Dermis blood vessel endothelial cell (primary cell): ENCODE data around the gene ZNFX1. TPM values are rescaled to one million over a fixed set of nuclear protein-coding genes. Genes with fewer than 3 reads are reported as not detected.
A peak's percentile ranks its signal among the peaks of the same experiment; 100 is the strongest.

Source experiments
- DNase-seq: peaks from one replicate; pipeline ENCODE4 v3.0.0; 2010
- total RNA-seq: library from RNA; depleted of rRNA; stranded (reverse); fragments of >200 nt; gene quantifications from 2 replicates; pipeline ENCODE4 v1.2.3, GENCODE V29; 2014

Gene ZNFX1
- total RNA-seq, 1 donor from 2014 or later: 47.0 TPM

DNA sequence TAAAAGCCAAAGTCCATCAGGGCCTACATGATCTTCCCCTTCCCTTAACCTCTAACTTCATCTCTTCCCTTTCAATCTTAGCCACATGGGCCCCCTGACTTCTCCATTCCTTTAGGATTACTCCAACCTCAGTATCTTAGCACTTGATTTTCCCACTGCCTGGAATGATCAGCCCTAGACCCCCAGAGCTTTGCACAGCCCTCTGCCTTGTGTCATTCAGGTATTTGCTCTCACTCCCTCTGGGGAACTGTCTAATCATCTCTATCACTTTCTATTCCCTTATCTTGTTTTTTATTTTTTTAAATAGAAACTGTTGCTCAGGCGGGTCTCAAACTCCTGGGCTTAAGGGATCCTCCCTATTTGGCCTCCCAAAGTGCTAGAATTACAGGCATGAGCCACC lies 13.3 kb upstream of the ZNFX1 start:
- DNase-seq: no peak

DNA sequence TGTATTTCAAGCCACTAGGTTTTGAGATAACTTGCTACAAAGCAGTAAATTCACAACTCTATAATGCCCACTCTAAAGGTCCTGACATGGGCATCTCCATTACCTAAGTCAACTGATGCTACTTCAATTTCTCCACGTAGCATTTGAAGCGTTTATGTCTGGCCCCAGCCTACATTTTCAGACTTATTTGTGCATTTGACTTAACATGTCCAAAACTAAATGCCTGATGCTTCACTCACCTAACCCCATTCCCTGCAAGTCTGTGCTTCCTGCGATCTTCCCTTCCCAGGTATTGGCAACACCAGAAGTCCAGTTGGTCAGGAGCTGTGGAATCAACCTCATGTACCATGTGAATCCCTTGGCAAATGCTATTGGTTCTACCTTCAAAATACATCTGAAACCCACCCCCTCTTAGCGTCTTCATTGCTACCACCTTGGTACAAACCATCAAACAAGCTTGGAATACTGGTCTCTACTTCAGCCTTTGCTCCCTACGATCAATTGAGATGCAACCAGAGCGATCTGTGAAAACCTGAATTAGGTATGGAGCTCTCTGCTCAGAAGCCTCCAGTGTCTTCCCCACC lies 12.8 kb upstream of the ZNFX1 start:
- DNase-seq: no peak

DNA sequence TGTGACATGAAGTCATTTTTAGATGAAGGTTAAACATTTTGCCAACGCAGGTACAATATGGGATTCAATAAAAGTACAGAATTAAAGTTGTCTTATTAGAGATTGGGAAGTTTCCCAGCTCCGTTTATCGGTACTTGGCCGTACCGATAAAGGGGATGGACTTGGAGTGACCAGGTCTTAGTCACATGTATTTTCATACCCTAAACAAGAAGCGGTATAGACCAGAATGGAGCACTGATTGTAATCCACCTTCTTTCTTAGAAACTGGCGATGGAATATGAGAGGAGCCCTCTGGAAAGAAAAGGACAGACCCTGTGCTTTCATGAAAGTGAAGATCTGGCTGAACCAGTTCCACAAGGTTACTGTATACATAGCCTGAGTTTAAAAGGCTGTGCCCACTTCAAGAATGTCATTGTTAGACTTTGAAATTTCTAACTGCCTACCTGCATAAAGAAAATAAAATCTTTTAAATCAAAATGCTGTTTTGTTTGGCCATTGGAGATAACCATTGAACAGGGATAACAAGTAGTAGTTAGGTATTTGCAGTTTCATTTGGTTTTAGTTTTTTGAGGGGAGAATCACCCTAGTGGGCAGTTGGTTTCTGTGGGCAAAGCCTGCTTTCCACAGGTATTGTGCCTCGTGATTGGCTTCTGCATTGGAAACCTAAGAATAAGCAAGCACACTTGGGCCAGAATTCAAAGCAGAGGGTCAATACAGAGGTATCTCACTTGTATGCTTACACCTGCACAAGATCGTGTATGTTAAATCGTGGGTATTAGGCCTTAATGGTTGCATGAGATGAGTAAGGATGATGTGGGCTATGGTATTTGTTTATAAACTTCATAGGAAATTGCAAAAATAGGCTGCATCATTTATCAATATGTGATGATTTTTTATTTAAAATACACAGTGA lies 11.2 kb upstream of the ZNFX1 start:
- no peak for DNase-seq

DNA sequence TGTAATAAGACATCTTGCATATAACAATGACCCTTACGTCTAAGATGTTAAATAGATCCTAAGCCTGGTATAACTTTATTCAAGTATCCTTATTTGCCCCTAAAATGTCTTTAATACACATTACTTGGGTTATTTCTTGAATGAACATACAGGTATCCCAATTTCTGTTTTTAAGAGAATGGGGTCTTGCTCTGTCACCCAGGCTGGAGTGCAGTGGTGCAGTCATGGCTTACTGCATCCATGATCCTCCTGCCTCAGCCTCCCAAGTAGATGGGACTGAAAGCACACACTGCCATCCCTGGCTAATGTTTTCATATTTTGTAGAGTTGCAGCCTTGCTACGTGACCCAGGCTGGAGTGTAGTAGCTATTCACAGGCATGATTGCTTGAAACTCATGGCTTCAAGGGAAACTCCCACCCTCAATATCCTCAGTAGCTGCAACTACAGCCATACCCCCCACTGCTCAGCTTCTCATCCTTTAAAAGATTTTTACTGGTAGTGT lies 10.4 kb upstream of the ZNFX1 start:
- DNase-seq: no peak

DNA sequence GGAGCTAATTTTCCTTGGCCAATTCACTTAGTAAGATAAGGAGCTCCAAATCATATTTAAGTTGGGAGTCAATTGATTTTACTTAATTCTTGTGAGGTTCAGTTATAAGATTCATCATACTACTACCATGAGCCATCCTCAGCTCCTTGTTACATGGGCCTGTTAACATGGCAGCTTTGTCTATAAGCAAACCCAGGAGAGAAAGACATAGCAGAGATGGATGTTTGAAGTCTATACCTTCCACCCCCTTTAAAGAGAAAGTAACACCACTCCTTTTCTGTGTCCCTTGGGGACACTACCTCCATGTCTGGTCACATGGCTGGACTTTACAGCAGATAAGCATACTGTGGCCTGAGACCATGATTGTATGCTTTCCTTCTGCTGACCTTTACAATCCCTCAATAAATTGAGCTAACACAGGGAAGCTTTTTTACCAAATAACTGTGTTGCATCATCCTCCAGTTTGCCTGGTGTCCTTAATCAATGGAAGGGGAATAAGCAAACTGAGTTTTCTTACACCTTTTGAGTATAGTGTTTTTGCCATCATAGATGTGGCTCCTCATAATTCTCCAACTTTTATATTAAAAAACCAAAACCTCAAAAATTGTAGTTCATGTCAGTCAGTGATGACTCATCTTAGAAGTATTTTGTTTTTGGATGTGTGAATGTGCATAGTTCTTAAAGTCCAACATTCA lies 9.8 kb upstream of the ZNFX1 start:
- DNase-seq: peak; percentile 57

DNA sequence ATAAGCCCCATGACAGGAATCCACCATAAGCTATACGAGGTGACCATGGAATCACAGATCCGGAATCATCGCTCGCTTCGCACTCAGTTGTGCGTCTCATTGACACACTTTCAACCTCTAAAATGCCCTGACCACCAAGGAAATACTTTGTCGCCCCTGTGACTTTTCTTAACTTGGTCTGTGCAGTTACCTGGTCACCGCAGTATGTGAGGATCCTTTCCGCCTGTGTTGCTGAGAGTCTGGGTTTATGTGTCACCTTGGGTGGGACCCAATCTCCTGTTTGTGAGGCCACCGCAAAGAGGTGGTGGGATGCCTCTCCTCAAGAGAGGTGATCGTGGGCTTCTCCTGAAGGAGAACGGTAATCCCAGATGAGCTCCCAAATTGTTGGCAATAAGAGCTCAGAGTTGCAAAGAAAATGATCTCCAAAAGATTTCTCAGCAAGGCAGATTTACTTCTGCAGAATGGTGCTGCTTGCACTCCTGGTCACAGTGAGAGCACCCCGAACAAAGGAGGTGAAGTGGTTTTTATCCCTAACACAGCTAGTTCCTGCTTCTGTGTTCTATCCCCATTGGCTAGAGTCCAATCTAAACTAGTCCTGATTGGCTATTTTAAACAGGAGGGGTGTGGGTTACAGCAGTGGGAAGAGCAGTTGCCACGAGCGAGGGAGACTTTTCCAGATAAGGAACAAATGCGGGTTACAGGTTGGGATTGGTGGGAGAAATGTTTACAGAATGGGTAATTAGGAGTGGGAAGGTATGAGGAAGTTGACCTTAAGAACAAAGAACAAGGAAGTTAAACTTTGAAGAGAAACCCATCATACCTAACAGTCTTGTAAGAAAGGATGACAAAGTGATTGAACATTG lies 9.1 kb upstream of the ZNFX1 start:
- DNase-seq: peak; percentile 45

DNA sequence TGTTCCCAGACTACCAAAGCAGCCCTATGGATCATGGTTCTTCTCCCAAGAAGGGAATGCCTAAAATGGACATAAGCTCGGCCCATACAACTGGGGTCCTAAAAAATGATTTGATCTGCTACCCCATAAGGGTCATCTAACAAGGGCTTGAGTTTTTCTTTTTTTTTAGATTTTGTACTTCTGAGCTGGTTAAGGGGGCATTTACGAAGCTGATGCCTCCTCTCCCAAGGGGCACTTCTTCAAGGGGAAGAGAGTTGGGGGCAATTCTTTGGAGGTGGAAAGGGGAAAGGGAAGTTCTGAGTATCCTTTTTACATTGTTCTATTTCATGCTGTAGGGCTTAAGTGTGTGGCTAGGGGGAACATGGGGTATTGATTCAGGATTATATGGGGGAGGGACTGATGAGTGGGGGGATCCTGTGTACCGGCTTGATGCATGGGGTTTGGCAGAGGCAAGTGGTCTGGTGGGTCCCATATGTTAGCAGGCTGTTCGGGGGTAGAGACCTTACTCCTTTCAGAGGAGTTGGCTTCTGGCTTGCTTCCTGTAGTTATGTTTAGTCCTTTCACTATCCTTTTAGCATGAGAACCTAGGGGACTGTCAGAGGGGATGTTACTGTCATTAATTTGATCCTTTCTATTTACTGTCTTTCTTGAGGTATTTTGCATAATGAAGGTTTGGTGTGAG lies 8.1 kb upstream of the ZNFX1 start:
- DNase-seq: no peak

DNA sequence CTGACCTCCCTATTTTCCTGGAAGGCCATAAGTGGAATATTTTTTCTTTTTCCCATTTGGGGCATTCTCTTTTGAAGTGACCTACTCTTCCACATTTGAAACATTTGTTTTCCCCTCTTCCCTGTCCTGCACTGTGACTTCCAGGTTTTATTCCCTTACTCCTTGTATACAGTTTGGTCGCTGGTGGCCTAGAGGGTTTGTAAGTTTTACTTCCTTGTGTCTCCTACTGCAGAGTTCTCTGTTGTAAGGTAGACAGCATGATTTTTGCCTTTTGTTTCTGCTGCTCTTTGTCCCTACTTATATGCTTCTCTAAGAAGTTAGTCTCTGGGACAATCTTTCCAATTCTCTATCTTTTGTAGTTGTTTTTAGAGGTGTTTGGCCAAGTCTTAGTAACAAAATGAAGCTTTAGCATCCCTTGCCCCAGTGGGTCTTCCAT lies 7.4 kb upstream of the ZNFX1 start:
- no peak for DNase-seq

DNA sequence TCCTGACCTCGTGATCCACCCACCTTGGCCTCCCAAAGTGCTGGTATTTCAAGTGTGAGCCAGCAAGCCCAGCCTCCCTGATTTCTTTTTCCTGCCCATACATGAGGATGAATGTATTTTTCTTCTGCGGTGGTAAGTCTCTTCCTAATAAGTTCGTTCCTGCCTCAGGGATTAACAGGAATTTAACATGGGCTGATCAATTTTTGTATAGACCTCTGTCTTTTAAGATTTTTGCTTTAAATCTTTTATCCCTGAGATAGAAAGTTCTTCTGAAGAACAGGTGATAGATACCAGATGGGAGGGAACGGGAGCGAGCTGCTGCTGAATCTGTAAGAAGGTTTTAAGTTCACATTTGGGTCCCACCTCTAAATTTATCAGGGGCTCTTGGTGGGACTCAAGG lies 7.0 kb upstream of the ZNFX1 start:
- no peak for DNase-seq

DNA sequence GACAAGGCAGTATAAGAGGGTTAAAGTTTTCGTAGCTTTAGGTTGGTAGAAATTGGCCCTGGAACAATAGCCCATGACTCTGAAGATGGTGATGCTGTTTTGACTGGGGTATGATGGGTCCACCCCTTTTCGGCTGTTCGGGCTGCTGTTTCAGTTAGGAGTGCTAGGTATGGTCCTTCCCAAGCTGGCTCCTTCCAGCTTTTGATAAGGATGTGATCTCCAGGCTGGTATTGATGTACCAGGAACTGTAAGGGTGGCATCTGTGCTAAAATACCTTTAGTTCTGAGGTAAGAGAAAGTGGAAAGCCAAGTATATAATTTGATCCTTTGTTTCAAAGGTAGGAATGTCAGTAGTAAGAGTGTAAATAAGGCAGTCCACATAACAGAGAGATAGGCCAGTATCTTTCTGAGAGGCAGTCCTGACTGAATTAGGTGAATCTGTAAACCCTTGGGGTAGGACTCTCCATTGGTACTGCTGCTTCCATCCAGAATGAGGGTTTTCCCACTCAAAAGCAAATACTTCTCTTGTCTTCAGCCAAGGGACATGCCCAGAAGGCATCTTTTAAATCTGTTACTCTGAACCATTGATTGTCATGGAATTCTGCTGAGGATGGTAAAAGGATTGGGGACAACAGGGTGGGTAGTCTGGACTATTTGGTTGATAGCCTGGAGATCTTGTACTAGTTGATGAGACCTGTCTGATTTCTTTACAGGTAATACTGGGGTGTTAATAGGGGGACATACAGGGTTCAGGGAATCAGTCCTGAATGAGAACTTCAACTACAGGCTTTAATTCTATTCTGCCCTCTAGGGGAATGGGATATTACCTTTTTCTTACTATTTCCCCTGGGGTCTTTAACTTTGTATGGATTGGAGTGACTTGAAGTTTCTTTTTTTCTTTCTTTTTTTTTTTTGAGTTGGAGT lies 6.1 kb upstream of the ZNFX1 start:
- DNase-seq: no peak

DNA sequence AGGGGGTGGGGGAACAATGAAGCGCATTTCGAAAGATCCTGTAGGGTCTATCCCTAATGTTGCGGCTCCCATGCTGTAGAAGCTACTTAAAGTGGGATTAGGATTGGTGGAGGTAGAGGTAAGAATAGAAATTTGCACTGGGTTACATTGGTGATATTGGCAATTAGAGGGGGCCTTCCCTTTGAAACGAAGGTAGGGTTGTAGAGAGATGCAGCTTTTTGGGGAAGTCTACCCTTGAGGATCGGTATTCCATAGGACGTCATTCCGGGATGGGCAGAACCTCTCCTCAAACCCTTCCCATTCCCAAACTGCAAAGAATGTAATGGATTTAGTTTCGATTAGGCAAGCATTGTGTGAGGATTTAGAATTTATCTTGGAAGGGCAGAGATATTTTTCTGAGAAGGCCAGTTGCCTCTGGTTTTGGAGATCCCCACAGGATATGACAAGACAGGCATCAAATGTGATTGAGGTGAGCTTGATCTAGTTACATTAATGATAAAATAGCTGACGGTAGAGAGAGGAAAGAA lies 5.4 kb upstream of the ZNFX1 start:
- no peak for DNase-seq

DNA sequence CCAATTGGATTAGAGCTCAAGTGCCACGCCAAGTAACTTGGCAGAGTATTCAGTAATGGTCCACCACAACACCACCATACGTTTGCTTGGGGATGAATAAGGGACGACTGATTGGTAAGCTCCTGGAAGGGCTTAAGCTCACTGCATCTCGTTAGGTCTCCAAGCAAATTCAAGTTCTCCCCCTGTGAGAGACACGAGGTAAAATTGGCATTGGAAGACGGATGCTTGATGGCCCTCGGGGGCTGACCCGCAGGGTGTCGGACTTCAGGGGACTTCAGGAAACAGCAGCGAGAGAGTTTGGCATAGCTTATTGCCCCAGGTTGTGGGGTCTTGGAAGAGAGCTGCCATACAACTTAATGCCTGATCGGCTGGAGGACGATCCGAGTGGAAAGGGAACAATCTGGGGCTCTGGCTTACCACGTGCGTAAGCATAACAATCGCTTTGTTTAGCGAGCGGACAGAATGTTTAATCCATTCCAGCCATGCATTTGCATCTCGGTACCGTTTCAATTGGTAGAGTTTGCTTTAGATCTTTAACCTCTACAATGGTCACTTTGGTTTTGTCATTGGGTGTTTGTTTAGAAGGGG lies 4.8 kb upstream of the ZNFX1 start:
- no peak for DNase-seq

DNA sequence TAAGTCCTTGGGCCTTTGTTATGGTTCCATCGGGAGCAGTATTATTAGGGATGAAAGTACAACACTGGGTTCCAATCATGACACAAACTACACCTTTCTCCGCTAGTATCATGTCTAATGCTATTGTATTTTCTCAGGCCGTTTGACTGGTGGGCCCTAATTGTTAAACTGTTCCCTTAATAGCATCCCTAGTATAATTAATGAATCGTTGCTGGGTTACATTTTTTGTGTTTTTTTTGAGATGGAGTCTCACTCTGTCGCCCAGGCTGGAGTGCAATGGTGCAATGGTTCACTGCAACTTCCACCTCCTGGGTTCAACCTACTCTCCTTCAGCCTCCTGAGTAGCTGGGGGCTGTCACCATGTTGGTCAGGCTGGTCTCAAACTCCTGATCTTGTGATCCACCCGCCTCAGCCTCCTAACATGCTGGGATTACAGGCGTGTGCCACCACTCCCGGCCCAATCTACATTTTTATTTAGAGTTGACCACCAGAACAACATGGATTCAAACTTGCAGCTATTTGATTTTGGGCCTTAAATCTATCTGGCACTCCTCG lies 4.1 kb upstream of the ZNFX1 start:
- DNase-seq: no peak

DNA sequence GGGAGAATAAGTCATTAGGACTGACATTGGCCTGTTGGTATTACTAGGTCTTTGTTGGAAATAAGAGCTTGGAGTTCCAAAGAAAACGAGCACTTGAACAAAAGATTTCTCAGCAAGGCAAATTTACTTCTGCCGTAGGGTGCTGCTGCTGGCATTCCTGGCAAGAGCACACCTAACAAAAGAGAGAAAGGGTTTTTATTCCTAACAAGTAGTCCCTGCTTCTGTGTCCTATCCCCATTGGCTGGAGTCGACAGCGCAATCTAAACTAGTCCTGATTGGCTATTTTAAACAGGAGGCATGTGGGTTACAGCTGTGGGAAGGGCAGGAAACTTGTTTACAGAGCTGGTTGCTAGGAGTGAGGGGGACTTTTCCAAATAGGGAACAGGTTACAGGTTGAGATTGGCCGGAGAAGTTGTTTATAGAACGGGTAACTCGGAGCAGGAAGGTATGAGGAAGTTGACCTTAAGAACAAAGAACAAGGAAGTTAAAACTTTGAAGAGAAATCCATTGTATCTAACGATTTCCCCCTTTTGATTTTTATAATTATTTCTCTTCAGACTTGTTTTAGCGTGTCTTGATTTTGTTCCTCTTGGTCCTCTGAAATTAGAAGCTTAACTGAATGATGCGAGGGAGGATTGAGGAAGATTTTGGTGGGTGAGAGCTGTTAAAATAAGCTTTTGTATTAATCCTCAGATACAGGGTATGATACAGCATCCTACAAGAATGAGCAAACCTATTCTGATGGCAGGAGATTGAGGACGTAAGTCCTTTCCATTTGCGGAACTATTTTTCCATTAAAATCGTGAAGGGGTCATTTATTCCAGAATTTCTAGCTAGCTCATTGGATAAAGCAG lies 3.4 kb upstream of the ZNFX1 start:
- peak; percentile 91 for DNase-seq

DNA sequence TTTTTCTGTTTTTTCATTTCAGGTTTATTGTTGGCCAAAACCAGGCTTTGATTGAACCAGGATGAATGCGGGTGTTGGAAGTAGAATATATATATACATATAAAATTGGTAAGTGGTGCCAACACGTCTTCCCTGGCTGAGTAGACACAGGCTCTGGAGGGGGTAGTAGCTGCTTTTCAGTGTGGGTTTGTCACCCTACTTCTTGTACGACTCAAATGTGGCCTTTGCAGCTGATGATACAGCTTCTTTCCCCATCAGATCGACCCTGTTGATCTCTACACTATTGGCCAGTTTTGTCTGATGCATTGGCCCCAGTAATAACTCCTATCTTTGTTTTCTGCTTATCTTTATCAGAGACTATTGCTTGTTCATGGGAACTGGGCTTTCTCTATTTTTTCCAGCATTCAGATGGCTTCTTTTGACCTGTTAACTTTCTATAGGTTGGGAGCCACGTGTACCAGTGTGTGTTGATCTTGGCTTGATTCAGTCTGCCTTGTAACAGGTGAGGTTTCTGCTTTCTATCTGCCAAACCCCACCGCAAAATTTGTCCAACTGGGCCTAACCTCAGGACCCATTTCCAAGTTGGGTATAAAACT lies 2.7 kb upstream of the ZNFX1 start:
- no peak for DNase-seq

DNA sequence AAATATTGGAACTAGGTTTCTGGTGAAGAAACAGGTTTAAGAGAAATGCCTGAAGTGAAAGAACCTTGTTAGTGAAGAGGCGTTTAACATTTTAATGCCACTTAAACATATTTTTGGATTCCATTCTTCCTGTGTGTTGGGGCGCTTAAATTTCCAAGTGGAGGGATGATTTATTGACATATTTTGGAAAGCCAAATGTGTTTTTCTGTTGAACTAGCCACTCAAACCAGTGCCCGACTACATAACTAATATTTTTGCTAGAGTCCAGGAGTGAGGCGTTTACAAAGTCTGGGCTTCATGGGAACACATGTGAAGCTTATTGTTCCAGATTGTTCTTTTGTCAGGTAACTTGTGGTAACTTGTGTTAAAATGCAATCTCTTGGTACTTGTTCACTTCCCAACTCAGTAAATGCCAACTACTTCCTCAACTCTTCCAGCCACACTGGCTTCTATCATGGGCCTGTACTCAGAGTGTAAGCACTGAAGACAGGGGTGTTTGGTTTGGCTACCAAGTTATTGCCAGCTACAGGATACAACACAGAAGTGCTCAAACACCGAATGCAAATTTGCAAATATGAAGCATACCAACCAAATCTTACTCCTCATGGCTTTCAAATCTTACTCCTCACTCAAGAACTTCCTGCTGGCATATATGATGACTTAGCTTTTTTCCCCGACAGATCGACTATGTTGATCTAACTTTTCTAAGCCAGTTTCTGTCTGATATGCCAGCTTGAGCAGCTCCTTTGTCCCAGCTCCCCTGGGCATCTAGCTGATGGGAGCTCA lies 2.0 kb upstream of the ZNFX1 start:
- no peak for DNase-seq
